Measurements from ENCODE around the gene WDR59.

The WDR59 gene

GRCh38 chr16:74942566-74942965 is 42.4 kb downstream of the WDR59 start:
- Histone ChIP-seq H3K4me1 (ENCODE audit: low read depth, poor library complexity, severe bottlenecking) (no peaks in the 10 kb centered on the region), H3K79me2 (ENCODE audit: insufficient read depth, low read depth) (no peaks in the 10 kb centered on the region), H3K27me3 (ENCODE audit: insufficient read depth, low read depth) (no peaks in the 10 kb centered on the region), H3K36me3 (ENCODE audit: insufficient read depth) (no peaks in the 10 kb centered on the region), H3K27ac (no peak overlapping the region), H3K4me3 (IDR thresholded peaks at IDR 0.05; ENCODE audit: insufficient read depth, low read depth, low read length) (no peak overlapping the region), H3K9ac (no peak overlapping the region), H3K4me2 (no peak overlapping the region), H2AFZ (ENCODE audit: low read depth) (no peak overlapping the region), H4K20me1 (ENCODE audit: insufficient read depth) (no peaks in the 10 kb centered on the region)
- no peak for TF ChIP-seq CTCF (conservative IDR thresholded peaks at IDR 0.05; ENCODE audit: low read depth, low read length)

DNA sequence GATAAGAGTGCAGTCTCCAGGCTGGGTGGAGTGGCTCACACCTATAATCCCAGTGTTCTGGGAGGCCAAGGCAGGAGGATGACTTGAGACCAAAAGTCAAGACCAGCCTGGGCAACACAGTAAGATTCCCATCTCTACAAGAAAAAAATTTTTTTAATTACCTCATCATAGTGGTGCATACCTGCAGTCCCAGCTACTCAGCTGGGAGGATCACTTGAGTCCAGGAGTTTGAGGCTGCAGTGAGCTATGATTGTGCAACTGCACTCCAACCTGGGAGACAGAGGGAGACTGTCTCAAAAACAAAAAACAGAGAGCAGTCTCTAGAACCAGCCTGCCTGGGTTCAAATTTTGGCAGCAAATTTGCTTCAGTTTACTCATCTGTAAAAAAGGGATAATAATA is 45.2 kb downstream of the WDR59 start:
- H3K4me1 ChIP-seq (ENCODE audit: low read depth, poor library complexity, severe bottlenecking), result no peaks in the 10 kb centered on the region
- no peak overlapping the region for H3K27ac ChIP-seq
- no peaks in the 10 kb centered on the region for H3K27me3 ChIP-seq (ENCODE audit: insufficient read depth, low read depth)
- no peak overlapping the region for H3K4me2 ChIP-seq
- no peaks in the 10 kb centered on the region for H4K20me1 ChIP-seq (ENCODE audit: insufficient read depth)
- TF ChIP-seq CTCF (conservative IDR thresholded peaks at IDR 0.05; ENCODE audit: low read depth, low read length), result no peak
- H3K36me3 ChIP-seq (ENCODE audit: insufficient read depth), result no peaks in the 10 kb centered on the region
- H3K79me2 ChIP-seq (ENCODE audit: insufficient read depth, low read depth), result no peaks in the 10 kb centered on the region
- H3K9ac ChIP-seq, result no peak overlapping the region
- H3K4me3 ChIP-seq (IDR thresholded peaks at IDR 0.05; ENCODE audit: insufficient read depth, low read depth, low read length), result no peak overlapping the region
- H2AFZ ChIP-seq (ENCODE audit: low read depth), result no peak overlapping the region

GRCh38 chr16:74936902-74937560 is 47.9 kb downstream of the WDR59 start:
- Histone ChIP-seq H3K4me1 (ENCODE audit: low read depth, poor library complexity, severe bottlenecking) (no peaks in the 10 kb centered on the region), H3K79me2 (ENCODE audit: insufficient read depth, low read depth) (no peaks in the 10 kb centered on the region), H3K27ac (no peak overlapping the region), H3K27me3 (ENCODE audit: insufficient read depth, low read depth) (no peaks in the 10 kb centered on the region), H4K20me1 (ENCODE audit: insufficient read depth) (no peaks in the 10 kb centered on the region), H3K4me2 (no peak overlapping the region), H3K9ac (no peak overlapping the region), H3K36me3 (ENCODE audit: insufficient read depth) (no peaks in the 10 kb centered on the region), H3K4me3 (IDR thresholded peaks at IDR 0.05; ENCODE audit: insufficient read depth, low read depth, low read length) (no peak overlapping the region), H2AFZ (ENCODE audit: low read depth) (no peak overlapping the region)
- TF ChIP-seq CTCF (conservative IDR thresholded peaks at IDR 0.05; ENCODE audit: low read depth, low read length), result no peak

GRCh38 chr16:74931445-74931844 is 53.5 kb downstream of the WDR59 start:
- Histone ChIP-seq H3K27me3 (ENCODE audit: insufficient read depth, low read depth) (no peaks in the 10 kb centered on the region), H3K4me1 (ENCODE audit: low read depth, poor library complexity, severe bottlenecking) (no peaks in the 10 kb centered on the region), H3K36me3 (ENCODE audit: insufficient read depth) (no peaks in the 10 kb centered on the region), H3K79me2 (ENCODE audit: insufficient read depth, low read depth) (no peaks in the 10 kb centered on the region), H4K20me1 (ENCODE audit: insufficient read depth) (no peaks in the 10 kb centered on the region), H3K27ac (no peak overlapping the region), H3K9ac (no peak overlapping the region), H3K4me2 (no peak overlapping the region), H2AFZ (ENCODE audit: low read depth) (no peak overlapping the region), H3K4me3 (IDR thresholded peaks at IDR 0.05; ENCODE audit: insufficient read depth, low read depth, low read length) (no peak overlapping the region)
- no peak for TF ChIP-seq CTCF (conservative IDR thresholded peaks at IDR 0.05; ENCODE audit: low read depth, low read length)

Data from KMS-11 (cell line).